Activated B cell treated with CpG ODN at 0.5 μM for 24 hours (primary cell): ENCODE results near the gene TMEM129. TPM values are rescaled to one million over a fixed set of nuclear protein-coding genes. Genes with fewer than 3 reads are reported as not detected.

Experiments
- ATAC-seq: fragments of 200-7000 bp; cut with Tn5 transposase; one replicate; pipeline ENCODE4 v1.10.0; 2021; ENCODE audit warnings: low read depth, mild to moderate bottlenecking, moderate library complexity
- CTCF ChIA-PET: fragments of 350-600 bp; sonication (Branson Sonifier 250); formaldehyde crosslinking; loops from one replicate; lab custom pipeline; 2021; ENCODE audit warnings: antibody characterized with exemption; lab: Charles Lee
- POLR2A ChIA-PET: fragments of 350-600 bp; sonication (Branson Sonifier 250); formaldehyde crosslinking; loops from one replicate; lab custom pipeline; 2021; ENCODE audit warnings: antibody characterized with exemption; lab: Charles Lee
- DNase-seq: peaks from one replicate; pipeline ENCODE4 v3.0.0; 2022
- H3K27ac Mint-ChIP-seq: one replicate; pipeline ENCODE4 v1.8.0; 2020; ENCODE audit warnings: mixed read lengths
- H3K27me3 Mint-ChIP-seq: one replicate; pipeline ENCODE4 v1.8.0; 2021; ENCODE audit warnings: mixed read lengths
- H3K36me3 Mint-ChIP-seq: one replicate; pipeline ENCODE4 v1.8.0; 2021; ENCODE audit warnings: low read depth, mixed read lengths
- H3K4me1 Mint-ChIP-seq: one replicate; pipeline ENCODE4 v1.8.0; 2021; ENCODE audit warnings: mixed read lengths
- H3K4me3 Mint-ChIP-seq: one replicate; pipeline ENCODE4 v1.8.0; 2020; ENCODE audit warnings: mild to moderate bottlenecking, mixed read lengths
- H3K9me3 Mint-ChIP-seq: one replicate; pipeline ENCODE4 v1.8.0; 2020; ENCODE audit warnings: mixed read lengths
- CTCF ChIP-seq: fragments of 200-600 bp; IDR thresholded peaks from one replicate; pipeline ENCODE4 v1.8.0; 2022; ENCODE audit warnings: antibody characterized with exemption, mild to moderate bottlenecking
- intact Hi-C: fragments of 100-400 bp; cut with micrococcal nuclease; formaldehyde crosslinking; loops from one replicate; pipeline ENCODE4 v1.15.1; 2024
- total RNA-seq: library from RNA; stranded (reverse); gene quantifications from 2 replicates; pipeline ENCODE4 v1.2.3, GENCODE V29; 2022

The TMEM129 gene, protein sequence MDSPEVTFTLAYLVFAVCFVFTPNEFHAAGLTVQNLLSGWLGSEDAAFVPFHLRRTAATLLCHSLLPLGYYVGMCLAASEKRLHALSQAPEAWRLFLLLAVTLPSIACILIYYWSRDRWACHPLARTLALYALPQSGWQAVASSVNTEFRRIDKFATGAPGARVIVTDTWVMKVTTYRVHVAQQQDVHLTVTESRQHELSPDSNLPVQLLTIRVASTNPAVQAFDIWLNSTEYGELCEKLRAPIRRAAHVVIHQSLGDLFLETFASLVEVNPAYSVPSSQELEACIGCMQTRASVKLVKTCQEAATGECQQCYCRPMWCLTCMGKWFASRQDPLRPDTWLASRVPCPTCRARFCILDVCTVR
- 23.6 and 23.7 TPM in 2 replicates for total RNA-seq

DNA sequence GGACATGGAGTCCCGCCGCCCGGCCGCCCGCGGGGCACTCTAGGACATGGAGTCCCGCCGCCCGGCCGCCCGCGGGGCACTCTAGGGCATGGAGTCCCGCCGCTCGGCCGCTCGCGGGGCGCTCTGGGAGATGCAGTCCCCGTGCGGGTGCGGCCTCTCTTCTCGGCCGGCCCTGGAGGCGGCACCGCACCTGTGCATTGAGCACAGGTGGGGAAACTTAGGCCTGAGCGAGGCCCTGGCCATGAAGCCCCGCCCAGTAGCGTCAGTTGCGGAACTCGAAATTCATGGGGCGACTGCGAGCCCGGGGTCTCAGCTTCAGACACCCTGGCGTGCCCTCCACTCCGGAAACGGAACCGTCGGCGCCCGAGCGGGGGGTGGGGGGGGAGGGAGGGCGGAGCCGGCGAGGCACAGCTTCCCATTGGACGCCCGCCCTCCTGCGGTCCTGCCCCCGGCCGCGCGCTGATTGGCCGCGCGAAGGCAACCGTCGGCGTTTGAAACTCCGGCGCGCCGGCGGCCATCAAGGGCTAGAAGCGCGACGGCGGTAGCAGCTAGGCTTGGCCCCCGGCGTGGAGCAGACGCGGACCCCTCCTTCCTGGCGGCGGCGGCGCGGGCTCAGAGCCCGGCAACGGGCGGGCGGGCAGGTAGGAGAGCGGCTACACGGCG lies at the start of gene TMEM129, which contains the start of gene TACC3:
Gene TMEM129, minus strand, starts transcription at position 321 of the 663 bp plus-strand sequence. CDS start 486 bp downstream, outside the sequence.
Gene TACC3, plus strand, starts transcription at position 519 of the 663 bp plus-strand sequence. CDS start 1,901 bp downstream, outside the sequence.
- H3K4me3 Mint-ChIP-seq, result peak within 1 kb of the TSS; percentile 89
- intact Hi-C loops, result loop anchor here (1.0 to 5.0 kb wide), 3 partner anchors 9 to 709 kb away; partner anchors contain the start of genes FGFRL1 and SLBP
- ATAC-seq (peak; percentile 83), DNase-seq (peak; percentile 87)
- H3K4me1 Mint-ChIP-seq, result peaks cover 64% of the 10 kb centered on the region
- ChIA-PET POLR2A (interaction anchor here (0.6 to 8.1 kb wide), 10 partner anchors 8 to 800 kb away, joined by 3 to 138 read pairs (median 3); partner anchors contain the start of genes LETM1 and SLBP), CTCF (interaction anchor here (0.8 to 4.1 kb wide), 3 partner anchors 9 to 29 kb away, joined by 3 to 28 read pairs (median 4); partner anchors contain the start of gene SLBP)
- peak within 1 kb of the TSS; percentile 92 for H3K27ac Mint-ChIP-seq
- TF ChIP-seq CTCF, result no peak
- H3K9me3 Mint-ChIP-seq, result no peaks in the 10 kb centered on the region
- H3K36me3 Mint-ChIP-seq, result peaks cover 11% of the 10 kb centered on the region
- H3K27me3 Mint-ChIP-seq, result no peaks in the 10 kb centered on the region

- POLR2A ChIA-PET, result no interaction called here
These were observed 49.7 kb upstream of the TMEM129 start for GRCh38 chr4:1770791-1771231.

DNA sequence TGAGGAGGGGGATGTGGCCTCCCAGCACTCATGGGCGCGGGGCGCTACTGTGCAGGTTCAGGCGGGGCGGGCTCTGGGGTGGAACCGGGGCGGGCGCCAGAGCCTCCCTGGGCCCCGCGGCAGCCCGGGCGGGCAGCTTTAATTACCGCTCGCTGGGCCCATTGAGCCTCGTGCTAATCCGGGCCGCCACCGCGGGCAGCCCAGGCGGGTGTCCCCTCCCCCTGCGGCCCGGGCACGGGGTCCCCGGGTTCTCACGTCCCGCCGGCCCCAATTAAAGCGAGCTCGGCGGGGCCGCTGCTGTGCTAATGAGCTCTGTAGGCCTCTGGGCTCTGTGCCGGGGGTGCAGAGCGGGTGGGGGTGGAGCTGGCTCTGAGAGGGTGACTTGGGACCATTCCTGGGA lies 49.1 kb upstream of the TMEM129 start:
- no peak overlapping the region for H3K27ac Mint-ChIP-seq
- ChIA-PET CTCF (no interaction called here), POLR2A (no interaction called here)
- H3K4me3 Mint-ChIP-seq, result no peak overlapping the region
- intact Hi-C loops, result no loop called here
- TF ChIP-seq CTCF, result no peak
- no peak for ATAC-seq
- H3K27me3 Mint-ChIP-seq, result peaks cover 2% of the 10 kb centered on the region
- no peak for DNase-seq
- no peaks in the 10 kb centered on the region for H3K36me3 Mint-ChIP-seq
- peaks cover 14% of the 10 kb centered on the region for H3K4me1 Mint-ChIP-seq
- no peaks in the 10 kb centered on the region for H3K9me3 Mint-ChIP-seq

More at GRCh38 chr4:1770791-1771231, 49.7 kb upstream of the TMEM129 start:
- intact Hi-C loops, result no loop called here
- H3K4me3 Mint-ChIP-seq, result no peak overlapping the region
- no peak for TF ChIP-seq CTCF
- H3K4me1 Mint-ChIP-seq, result peaks cover 12% of the 10 kb centered on the region
- H3K27me3 Mint-ChIP-seq, result peaks cover 2% of the 10 kb centered on the region
- H3K27ac Mint-ChIP-seq, result no peak overlapping the region
- no peaks in the 10 kb centered on the region for H3K36me3 Mint-ChIP-seq
- no peaks in the 10 kb centered on the region for H3K9me3 Mint-ChIP-seq
- CTCF ChIA-PET, result no interaction called here
- DNase-seq (no peak), ATAC-seq (no peak)

- ATAC-seq, result no peak
- ChIA-PET CTCF (no interaction called here), POLR2A (no interaction called here)
- Mint-ChIP-seq H3K9me3 (no peaks in the 10 kb centered on the region), H3K36me3 (no peaks in the 10 kb centered on the region), H3K27me3 (peaks cover 5% of the 10 kb centered on the region), H3K4me1 (peaks cover 14% of the 10 kb centered on the region), H3K4me3 (no peak overlapping the region), H3K27ac (no peak overlapping the region)
- no peak for TF ChIP-seq CTCF
- DNase-seq, result no peak
- intact Hi-C loops, result loop anchor here (5.0 kb wide), 1 partner anchor 43 kb away; no protein-coding TSS in a partner anchor
These were observed 48.6 kb upstream of the TMEM129 start for GRCh38 chr4:1769692-1770091.
